Measurements from ENCODE around the gene KRTAP10-6.
A peak's percentile ranks its signal among the peaks of the same experiment; 100 is the strongest.
"Not testable (repeated sequence)": the region's sequence is repeated elsewhere in the genome, so short reads cannot be mapped to it uniquely, and the experiment has no call there.

The KRTAP10-6 gene

DNA sequence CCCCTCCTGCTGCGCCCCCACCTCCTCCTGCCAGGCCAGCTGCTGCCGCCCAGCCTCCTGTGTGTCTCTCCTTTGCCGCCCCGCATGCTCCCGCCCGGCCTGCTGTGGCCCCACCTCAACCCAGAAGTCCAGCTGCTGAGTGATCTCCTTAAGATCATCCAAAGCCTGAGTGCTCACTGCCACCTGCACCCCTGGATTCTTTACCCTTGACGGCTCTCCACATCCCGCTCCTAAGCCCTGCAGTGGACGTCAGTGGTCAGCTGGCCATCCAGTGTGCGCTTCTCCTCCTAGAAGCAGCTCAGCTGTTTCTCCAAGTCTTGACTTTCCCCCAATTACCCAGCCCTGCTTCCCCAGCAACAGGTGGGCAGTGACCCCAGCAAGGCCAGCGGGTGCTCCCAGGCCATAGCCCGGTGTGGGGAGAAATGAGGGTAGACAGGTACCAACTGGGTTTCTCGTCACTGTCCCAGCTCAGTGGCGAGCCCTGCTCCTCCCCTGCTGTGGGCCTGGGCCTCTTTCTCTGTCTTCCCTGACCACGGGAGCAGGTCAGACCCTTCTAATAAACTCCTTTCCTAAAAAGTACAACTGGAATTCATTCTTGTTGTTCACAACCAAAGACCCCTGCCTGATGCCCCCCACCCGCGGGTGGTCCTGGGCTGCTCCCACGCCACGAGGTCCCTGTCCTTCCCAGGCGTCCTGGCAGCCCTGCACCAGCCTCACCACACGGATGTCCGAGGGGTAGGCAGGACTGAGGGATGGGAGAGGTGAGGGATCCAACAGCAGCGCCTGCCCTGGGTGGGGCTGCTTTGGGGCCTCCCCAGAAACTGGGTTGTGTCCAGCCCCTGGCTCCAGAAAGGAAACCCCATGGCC is 9.5 kb upstream of the KRTAP10-6 start:
- TF ChIP-seq, protein P1, sequence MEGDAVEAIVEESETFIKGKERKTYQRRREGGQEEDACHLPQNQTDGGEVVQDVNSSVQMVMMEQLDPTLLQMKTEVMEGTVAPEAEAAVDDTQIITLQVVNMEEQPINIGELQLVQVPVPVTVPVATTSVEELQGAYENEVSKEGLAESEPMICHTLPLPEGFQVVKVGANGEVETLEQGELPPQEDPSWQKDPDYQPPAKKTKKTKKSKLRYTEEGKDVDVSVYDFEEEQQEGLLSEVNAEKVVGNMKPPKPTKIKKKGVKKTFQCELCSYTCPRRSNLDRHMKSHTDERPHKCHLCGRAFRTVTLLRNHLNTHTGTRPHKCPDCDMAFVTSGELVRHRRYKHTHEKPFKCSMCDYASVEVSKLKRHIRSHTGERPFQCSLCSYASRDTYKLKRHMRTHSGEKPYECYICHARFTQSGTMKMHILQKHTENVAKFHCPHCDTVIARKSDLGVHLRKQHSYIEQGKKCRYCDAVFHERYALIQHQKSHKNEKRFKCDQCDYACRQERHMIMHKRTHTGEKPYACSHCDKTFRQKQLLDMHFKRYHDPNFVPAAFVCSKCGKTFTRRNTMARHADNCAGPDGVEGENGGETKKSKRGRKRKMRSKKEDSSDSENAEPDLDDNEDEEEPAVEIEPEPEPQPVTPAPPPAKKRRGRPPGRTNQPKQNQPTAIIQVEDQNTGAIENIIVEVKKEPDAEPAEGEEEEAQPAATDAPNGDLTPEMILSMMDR (IDR thresholded peaks at IDR 0.05; ENCODE audit: insufficient read depth, low read depth, low read length, missing control alignments): no peak
- H3K4me3 ChIP-seq (ENCODE audit: low read length): no peak overlapping the region
- DNase-seq (ENCODE audit: low read depth): no peak

DNA sequence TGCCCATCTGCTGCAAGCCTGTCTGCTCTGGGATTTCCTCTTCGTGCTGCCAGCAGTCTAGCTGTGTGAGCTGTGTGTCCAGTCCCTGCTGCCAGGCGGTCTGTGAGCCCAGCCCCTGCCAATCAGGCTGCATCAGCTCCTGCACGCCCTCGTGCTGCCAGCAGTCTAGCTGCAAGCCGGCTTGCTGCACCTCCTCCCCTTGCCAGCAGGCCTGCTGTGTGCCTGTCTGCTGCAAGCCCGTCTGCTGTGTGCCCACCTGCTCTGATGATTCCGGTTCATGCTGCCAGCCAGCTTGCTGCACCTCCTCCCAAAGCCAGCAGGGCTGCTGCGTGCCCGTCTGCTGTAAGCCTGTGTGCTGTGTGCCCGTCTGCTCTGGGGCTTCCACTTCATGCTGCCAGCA is 8.8 kb upstream of the KRTAP10-6 start:
- not testable (repeated sequence) for H3K4me3 ChIP-seq (ENCODE audit: low read length); DNase-seq (ENCODE audit: low read depth)

DNA sequence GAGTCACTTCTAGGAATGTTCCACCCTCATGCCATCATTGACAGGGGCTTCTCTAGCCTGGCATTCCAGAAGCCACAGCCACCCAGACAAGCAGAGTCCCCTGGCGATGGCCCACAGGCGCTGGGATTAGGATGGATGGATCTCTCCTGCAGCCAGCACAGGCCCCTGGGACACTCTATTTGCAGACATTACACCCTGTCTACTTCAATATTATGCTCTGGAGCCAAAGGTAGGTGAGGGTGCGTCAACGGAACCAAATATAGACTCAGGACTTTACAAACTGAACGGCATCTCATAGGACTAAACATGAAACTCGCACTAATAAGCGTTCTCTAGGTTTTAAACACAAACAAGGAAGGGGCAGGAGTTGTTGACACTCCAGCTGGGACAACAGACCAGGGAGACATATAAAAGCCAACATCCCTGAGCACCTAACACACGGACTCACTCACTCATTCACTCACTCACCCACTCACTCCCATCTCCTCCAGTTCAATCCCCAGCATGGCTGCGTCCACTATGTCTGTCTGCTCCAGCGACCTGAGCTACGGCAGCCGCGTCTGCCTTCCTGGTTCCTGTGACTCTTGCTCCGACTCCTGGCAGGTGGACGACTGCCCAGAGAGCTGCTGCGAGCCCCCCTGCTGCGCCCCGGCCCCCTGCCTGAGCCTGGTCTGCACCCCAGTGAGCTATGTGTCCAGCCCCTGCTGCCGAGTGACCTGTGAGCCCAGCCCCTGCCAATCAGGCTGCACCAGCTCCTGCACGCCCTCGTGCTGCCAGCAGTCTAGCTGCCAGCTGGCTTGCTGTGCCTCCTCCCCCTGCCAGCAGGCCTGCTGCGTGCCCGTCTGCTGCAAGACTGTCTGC is 8.0 kb upstream of the KRTAP10-6 start, which contains the start of gene KRTAP10-7:
Gene KRTAP10-7 (plus strand): TSS at position 480 of the 861 bp plus-strand sequence. CDS start 25 bp downstream, at position 505.
- not testable (repeated sequence) for H3K4me3 ChIP-seq (ENCODE audit: low read length); DNase-seq (ENCODE audit: low read depth)

DNA sequence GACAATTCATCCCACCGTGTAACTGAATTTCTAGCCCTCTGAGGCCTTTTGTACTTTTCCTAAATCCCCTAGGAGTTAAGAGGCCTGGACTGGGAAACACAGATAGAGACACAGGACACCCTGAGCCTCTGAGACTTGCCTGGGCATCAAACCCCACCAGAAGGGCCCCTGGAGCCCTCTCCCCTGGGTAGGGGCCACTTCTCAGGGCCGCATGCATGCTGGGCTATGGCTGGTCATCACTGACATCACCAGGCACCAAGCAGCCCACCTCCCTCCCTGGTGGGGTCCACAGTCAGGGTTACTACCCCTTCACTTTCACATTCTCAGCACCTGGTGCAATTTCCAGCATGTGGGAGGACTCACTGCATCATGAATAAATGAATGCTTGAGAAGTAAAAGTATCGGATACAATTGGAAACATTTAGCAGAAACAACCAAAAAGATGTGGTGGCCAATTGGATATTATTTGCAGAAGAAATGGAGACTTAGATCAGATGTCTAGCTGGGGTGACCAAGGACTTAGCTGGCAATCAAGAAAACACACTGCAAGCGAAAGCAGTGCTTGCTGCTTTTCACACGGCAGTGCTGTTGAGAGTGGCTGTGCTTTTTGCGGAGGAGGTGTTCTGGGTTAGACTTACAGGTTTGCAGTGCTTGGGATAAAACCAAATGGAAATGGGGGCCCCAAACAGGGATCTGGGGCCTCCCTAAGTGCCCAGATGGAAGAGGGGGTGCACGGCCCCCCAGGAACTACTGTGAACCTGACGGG is 7.1 kb upstream of the KRTAP10-6 start:
- no peak overlapping the region for H3K4me3 ChIP-seq (ENCODE audit: low read length)
- TF ChIP-seq, protein P1 (IDR thresholded peaks at IDR 0.05; ENCODE audit: insufficient read depth, low read depth, low read length, missing control alignments): no peak
- DNase-seq (ENCODE audit: low read depth): no peak

DNA sequence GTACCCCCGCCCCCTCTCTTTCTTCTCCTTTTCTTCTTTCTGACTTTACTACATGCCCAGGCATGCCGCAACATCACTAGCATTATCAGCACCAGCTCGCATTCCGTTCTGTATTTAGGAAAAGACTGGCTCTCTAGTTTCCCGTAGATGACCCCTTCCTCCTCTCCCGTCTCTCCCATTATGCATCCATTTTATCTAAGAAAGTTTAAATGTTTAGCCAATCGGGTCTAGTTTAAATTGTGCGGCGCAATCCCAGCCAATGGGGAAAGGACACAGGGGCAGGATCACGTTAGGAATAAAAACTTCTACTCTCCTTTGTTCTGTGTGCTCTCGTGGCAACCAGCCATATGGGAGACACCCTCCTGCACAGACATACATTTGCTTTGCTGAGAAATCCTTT is 5.8 kb upstream of the KRTAP10-6 start:
- TF ChIP-seq, protein P1 (IDR thresholded peaks at IDR 0.05; ENCODE audit: insufficient read depth, low read depth, low read length, missing control alignments): no peak
- no peak overlapping the region for H3K4me3 ChIP-seq (ENCODE audit: low read length)

DNA sequence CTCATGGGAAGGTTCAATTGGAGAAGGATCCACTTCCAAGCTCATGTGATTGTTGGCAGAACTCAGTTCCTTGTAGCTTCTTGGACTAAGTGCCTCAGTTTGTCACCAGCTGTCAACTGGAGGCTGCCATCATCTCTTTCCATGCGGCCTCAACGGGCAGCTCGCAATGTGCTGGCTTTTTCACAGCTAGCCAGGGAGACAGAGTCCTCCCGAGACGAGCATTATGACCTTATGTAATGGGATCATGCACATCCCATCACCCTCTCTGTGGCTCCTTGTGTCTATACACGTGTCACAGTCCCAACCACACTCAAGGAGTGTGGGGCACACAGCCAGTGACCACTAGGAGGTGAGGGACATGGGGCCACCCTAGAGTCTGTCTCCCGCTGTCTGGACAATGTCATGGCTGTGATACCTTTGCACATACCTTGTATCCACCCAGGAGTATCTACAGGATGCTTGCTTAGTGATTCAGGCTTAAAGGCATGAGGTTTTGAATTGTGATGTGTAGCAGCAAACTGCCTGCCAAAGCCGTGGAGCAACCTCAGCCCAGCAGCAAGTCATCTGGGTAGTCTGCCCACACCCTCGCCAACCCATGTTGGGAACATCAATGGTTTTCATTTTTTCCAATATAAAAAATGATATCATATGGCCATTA is 3.9 kb upstream of the KRTAP10-6 start:
- peak; percentile 36 for DNase-seq (ENCODE audit: low read depth)
- TF ChIP-seq, protein P1 (IDR thresholded peaks at IDR 0.05; ENCODE audit: insufficient read depth, low read depth, low read length, missing control alignments): no peak
- H3K4me3 ChIP-seq (ENCODE audit: low read length): no peak overlapping the region

More for the DNA sequence above, 5.8 kb upstream of the KRTAP10-6 start:
- no peak for DNase-seq (ENCODE audit: low read depth)

DNA sequence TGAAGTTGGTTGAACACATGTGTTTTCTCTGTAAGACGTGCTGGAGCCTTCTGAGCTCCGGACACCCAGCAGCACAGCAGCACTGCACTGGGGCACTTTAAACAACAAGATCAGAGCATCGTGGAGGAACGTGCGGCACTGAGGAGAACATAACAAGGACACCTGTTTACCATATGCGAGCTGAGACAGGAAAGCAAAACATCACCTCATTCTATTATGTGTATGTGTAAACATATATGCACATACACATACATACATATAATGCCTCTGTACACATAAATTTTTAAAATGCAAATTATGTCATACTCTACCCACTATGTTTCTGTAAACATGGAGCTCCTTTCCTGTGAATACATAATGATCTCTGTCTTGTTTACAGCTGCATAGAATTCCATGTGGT is 3.2 kb upstream of the KRTAP10-6 start:
- TF ChIP-seq, protein P1 (IDR thresholded peaks at IDR 0.05; ENCODE audit: insufficient read depth, low read depth, low read length, missing control alignments): no peak
- H3K4me3 ChIP-seq (ENCODE audit: low read length): no peak overlapping the region
- DNase-seq (ENCODE audit: low read depth): no peak
